ENCODE data around the gene ZCCHC14. TPM values are rescaled to one million over a fixed set of nuclear protein-coding genes. Genes with fewer than 3 reads are reported as not detected.
A peak's percentile ranks its signal among the peaks of the same experiment; 100 is the strongest.
"Not testable (repeated sequence)": the region's sequence is repeated elsewhere in the genome, so short reads cannot be mapped to it uniquely, and the experiment has no call there.

ZCCHC14 gene
- total and polyA plus RNA-seq, 2 experiments from 2014 or later: 7.9 to 23.2 TPM

- no peak for DNase-seq (ENCODE audit: low read depth in 1 of 2, low spot score in 1 of 2)
- TF ChIP-seq CTCF (IDR thresholded peaks at IDR 0.05; ENCODE audit: low read depth, low read length): no peak
- no peak overlapping the region for H3K4me3 ChIP-seq
- H3K27ac ChIP-seq: no peak overlapping the region
- no peaks in the 10 kb centered on the region for H3K9me3 ChIP-seq (ENCODE audit: low read depth)
- H3K36me3 ChIP-seq: no peaks in the 10 kb centered on the region
- peaks cover 9% of the 10 kb centered on the region for H3K4me1 ChIP-seq (ENCODE audit: low read depth)
- no peaks in the 10 kb centered on the region for H3K27me3 ChIP-seq
Observed at GRCh38 chr16:87495578-87496446, 3.0 kb upstream of the ZCCHC14 start.

- Histone ChIP-seq H3K27ac (no peak overlapping the region), H3K27me3 (no peaks in the 10 kb centered on the region), H3K4me1 (ENCODE audit: low read depth) (peaks cover 18% of the 10 kb centered on the region), H3K36me3 (no peaks in the 10 kb centered on the region), H3K9me3 (ENCODE audit: low read depth) (no peaks in the 10 kb centered on the region), H3K4me3 (peak overlapping the region; percentile 32)
- no peak for TF ChIP-seq CTCF (IDR thresholded peaks at IDR 0.05; ENCODE audit: low read depth, low read length)
- peak in 1 of 2 donors; percentile 30 for DNase-seq (ENCODE audit: low read depth in 1 of 2, low spot score in 1 of 2)
Observed at GRCh38 chr16:87493608-87494280, 920 bp upstream of the ZCCHC14 start.

GRCh38 chr16:87492291-87492630 is 563 bp downstream of the ZCCHC14 start:
- Histone ChIP-seq H3K27ac (no peak overlapping the region), H3K36me3 (no peaks in the 10 kb centered on the region), H3K4me3 (peak overlapping the region; percentile 16), H3K27me3 (no peaks in the 10 kb centered on the region), H3K4me1 (ENCODE audit: low read depth) (peaks cover 21% of the 10 kb centered on the region), H3K9me3 (ENCODE audit: low read depth) (no peaks in the 10 kb centered on the region)
- DNase-seq (ENCODE audit: low read depth in 1 of 2, low spot score in 1 of 2): no peak
- TF ChIP-seq CTCF (IDR thresholded peaks at IDR 0.05; ENCODE audit: low read depth, low read length): no peak

- Histone ChIP-seq H3K36me3 (no peaks in the 10 kb centered on the region), H3K27me3 (no peaks in the 10 kb centered on the region), H3K27ac (no peak overlapping the region), H3K9me3 (ENCODE audit: low read depth) (no peaks in the 10 kb centered on the region), H3K4me1 (ENCODE audit: low read depth) (peaks cover 26% of the 10 kb centered on the region), H3K4me3 (peak overlapping the region; percentile 46)
- TF ChIP-seq CTCF (IDR thresholded peaks at IDR 0.05; ENCODE audit: low read depth, low read length): no peak
- peak; percentile 48 to 63 for DNase-seq (ENCODE audit: low read depth in 1 of 2, low spot score in 1 of 2)
Observed at GRCh38 chr16:87491522-87492290, 1.1 kb downstream of the ZCCHC14 start.

GRCh38 chr16:87490799-87491521 is 1.9 kb downstream of the ZCCHC14 start:
- not testable (repeated sequence) for H3K27me3 ChIP-seq; H3K9me3 ChIP-seq (ENCODE audit: low read depth); DNase-seq (ENCODE audit: low read depth in 1 of 2, low spot score in 1 of 2); H3K27ac ChIP-seq; H3K36me3 ChIP-seq
- Histone ChIP-seq H3K4me1 (ENCODE audit: low read depth) (peaks cover 30% of the 10 kb centered on the region), H3K4me3 (peak overlapping the region; percentile 46)
